ENCODE results near the gene RNF167.

The RNF167 gene

GRCh38 chr17:4895657-4896331, 44.3 kb upstream of the RNF167 start:
- no peak overlapping the region for H3K4me3 ChIP-seq (ENCODE audit: low read length)
- DNase-seq (ENCODE audit: low read depth) = no peak
- peak; percentile 9 for TF ChIP-seq CTCF (conservative IDR thresholded peaks at IDR 0.05; ENCODE audit: low read depth, low read length)

GRCh38 chr17:4896332-4897197, 43.5 kb upstream of the RNF167 start:
- no peak overlapping the region for H3K4me3 ChIP-seq (ENCODE audit: low read length)
- TF ChIP-seq CTCF (conservative IDR thresholded peaks at IDR 0.05; ENCODE audit: low read depth, low read length) = no peak
- no peak for DNase-seq (ENCODE audit: low read depth)

GRCh38 chr17:4897198-4897687, 42.8 kb upstream of the RNF167 start:
- DNase-seq (ENCODE audit: low read depth) = no peak
- TF ChIP-seq CTCF (conservative IDR thresholded peaks at IDR 0.05; ENCODE audit: low read depth, low read length) = no peak
- H3K4me3 ChIP-seq (ENCODE audit: low read length) = no peak overlapping the region

GRCh38 chr17:4897785-4898184, 42.3 kb upstream of the RNF167 start:
- no peak for DNase-seq (ENCODE audit: low read depth)
- no peak for TF ChIP-seq CTCF (conservative IDR thresholded peaks at IDR 0.05; ENCODE audit: low read depth, low read length)
- no peak overlapping the region for H3K4me3 ChIP-seq (ENCODE audit: low read length)

- H3K4me3 ChIP-seq (ENCODE audit: low read length) = no peak overlapping the region
- no peak for TF ChIP-seq CTCF (conservative IDR thresholded peaks at IDR 0.05; ENCODE audit: low read depth, low read length)
- no peak for DNase-seq (ENCODE audit: low read depth)
Observed at GRCh38 chr17:4898351-4898750, 41.7 kb upstream of the RNF167 start.

- no peak for TF ChIP-seq CTCF (conservative IDR thresholded peaks at IDR 0.05; ENCODE audit: low read depth, low read length)
- H3K4me3 ChIP-seq (ENCODE audit: low read length) = peak overlapping the region; percentile 20
- no peak for DNase-seq (ENCODE audit: low read depth)
Observed at GRCh38 chr17:4898927-4899326, 41.1 kb upstream of the RNF167 start.

All from retinal pigment epithelial cell (primary cell).